B cell (primary cell): ENCODE measurements around the gene GANAB.

Experiments used
- EZH2 ChIP-seq: IDR thresholded peaks from 2 replicates; pipeline ENCODE4 v1.6.1; 2012; ENCODE audit warnings: borderline replicate concordance, low read depth, mild to moderate bottlenecking, moderate library complexity, low read length; ENCODE audit not compliant: insufficient read depth, poor library complexity, severe bottlenecking
- TF ChIP-seq, protein P1 (sequence below): fragments of 200-600 bp; IDR thresholded peaks from one replicate; pipeline ENCODE4 v1.8.0; 2022; ENCODE audit warnings: antibody characterized with exemption, mild to moderate bottlenecking

DNA sequence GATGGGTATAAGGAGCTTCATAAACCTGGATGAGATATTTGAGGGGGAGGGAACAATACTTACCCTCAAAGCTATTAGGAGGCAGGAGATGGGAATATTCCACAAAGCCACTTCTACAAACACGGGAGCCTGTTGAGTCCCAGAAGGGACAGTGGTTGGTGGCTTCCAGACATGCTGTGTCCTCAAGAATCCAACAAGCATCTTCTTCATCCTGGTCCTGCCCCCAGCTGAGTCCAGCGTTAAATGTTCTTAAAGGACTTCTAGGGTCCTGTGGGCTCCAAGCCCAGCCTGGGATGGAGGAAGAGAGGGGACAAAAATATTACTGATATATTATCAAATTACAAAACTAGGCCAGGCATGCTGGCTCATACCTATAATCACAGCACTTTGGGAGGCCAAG, 21.0 kb upstream of the GANAB start:
- TF ChIP-seq, protein P1, sequence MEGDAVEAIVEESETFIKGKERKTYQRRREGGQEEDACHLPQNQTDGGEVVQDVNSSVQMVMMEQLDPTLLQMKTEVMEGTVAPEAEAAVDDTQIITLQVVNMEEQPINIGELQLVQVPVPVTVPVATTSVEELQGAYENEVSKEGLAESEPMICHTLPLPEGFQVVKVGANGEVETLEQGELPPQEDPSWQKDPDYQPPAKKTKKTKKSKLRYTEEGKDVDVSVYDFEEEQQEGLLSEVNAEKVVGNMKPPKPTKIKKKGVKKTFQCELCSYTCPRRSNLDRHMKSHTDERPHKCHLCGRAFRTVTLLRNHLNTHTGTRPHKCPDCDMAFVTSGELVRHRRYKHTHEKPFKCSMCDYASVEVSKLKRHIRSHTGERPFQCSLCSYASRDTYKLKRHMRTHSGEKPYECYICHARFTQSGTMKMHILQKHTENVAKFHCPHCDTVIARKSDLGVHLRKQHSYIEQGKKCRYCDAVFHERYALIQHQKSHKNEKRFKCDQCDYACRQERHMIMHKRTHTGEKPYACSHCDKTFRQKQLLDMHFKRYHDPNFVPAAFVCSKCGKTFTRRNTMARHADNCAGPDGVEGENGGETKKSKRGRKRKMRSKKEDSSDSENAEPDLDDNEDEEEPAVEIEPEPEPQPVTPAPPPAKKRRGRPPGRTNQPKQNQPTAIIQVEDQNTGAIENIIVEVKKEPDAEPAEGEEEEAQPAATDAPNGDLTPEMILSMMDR = no peak
- no peak for TF ChIP-seq EZH2
